WTC11 (cell line): ENCODE data around the gene RSPO4.

Source experiments
- ARID4B ChIP-seq: sonication (generic); formaldehyde crosslinking; IDR thresholded peaks from 2 replicates; pipeline ENCODE4 v1.8.0; 2023; ENCODE audit warnings: missing genetic modification reagents, mild to moderate bottlenecking, borderline replicate concordance
- CDX4 ChIP-seq: fragments of 250-450 bp; sonication (Bioruptor Pico); IDR thresholded peaks from 2 replicates; pipeline ENCODE4 v1.9.0; 2021; ENCODE audit warnings: moderate library complexity, mild to moderate bottlenecking, inconsistent platforms, borderline replicate concordance
- CTCF ChIP-seq: fragments of 200-600 bp; IDR thresholded peaks from 2 replicates; pipeline ENCODE4 v1.8.0; 2022; ENCODE audit warnings: antibody characterized with exemption
- MXD4 ChIP-seq: fragments of 250-450 bp; sonication (Bioruptor Pico); IDR thresholded peaks from 2 replicates; pipeline ENCODE4 v1.8.0; 2021; ENCODE audit warnings: mild to moderate bottlenecking, moderate library complexity, borderline replicate concordance
- NFATC4 ChIP-seq: fragments of 250-450 bp; sonication (Bioruptor Pico); IDR thresholded peaks from 2 replicates; pipeline ENCODE4 v1.9.0; 2021; ENCODE audit warnings: mild to moderate bottlenecking
- SP1 ChIP-seq: sonication (generic); formaldehyde crosslinking; conservative IDR thresholded peaks from 2 replicates; pipeline ENCODE4 v1.8.1; 2022; ENCODE audit warnings: missing genetic modification reagents
- ZBTB21 ChIP-seq: sonication (generic); formaldehyde crosslinking; IDR thresholded peaks from 2 replicates; pipeline ENCODE4 v1.8.1; 2023; ENCODE audit warnings: mild to moderate bottlenecking, missing genetic modification reagents, borderline replicate concordance

GRCh38 chr20:961768-962167, 40.3 kb downstream of the RSPO4 start:
- TF ChIP-seq CTCF (no peak), ZBTB21 (no peak), SP1 (CRISPR knock-in tag) (no peak), NFATC4 (CRISPR knock-in tag) (no peak), CDX4 (CRISPR knock-in tag) (no peak), ARID4B (CRISPR knock-in tag) (no peak), MXD4 (no peak)
